Gastroesophageal sphincter (tissue), 4 donors: ENCODE measurements around the gene RAB7A. TPM values are rescaled to one million over a fixed set of nuclear protein-coding genes. Genes with fewer than 3 reads are reported as not detected.

ENCODE experiments used
- ATAC-seq: fragments of 150-250 bp; one replicate; pipeline ENCODE4 v1.9.1; 2016; ENCODE audit warnings: mild to moderate bottlenecking, moderate library complexity
- H3K27ac ChIP-seq, 4 donors: fragments of 200-600 bp; sonication (generic) in 3 of 4; 1 replicate in 3 of 4; 2 replicates in 1 of 4; pipeline ENCODE4 v1.5.1; 2016 to 2019
- H3K27me3 ChIP-seq: fragments of 200-600 bp; sonication (generic); one replicate; pipeline ENCODE4 v1.5.1; 2019
- H3K36me3 ChIP-seq, 2 donors: fragments of 200-600 bp; sonication (generic); one replicate each; pipeline ENCODE4 v1.5.1; 2019; ENCODE audit warnings: control low read depth in 1 of 2
- H3K4me1 ChIP-seq, 3 donors: fragments of 200-600 bp; sonication (generic); 1 replicate in 2 of 3; 2 replicates in 1 of 3; pipeline ENCODE4 v1.5.1; 2016 to 2019; ENCODE audit warnings: control low read depth in 2 of 3
- H3K4me3 ChIP-seq, 2 donors: fragments of 200-600 bp; sonication (generic); one replicate each; pipeline ENCODE4 v1.5.1; 2019; ENCODE audit warnings: mild to moderate bottlenecking in 1 of 2, moderate library complexity in 1 of 2
- H3K9me3 ChIP-seq, 3 donors: fragments of 200-600 bp; sonication (generic); one replicate each; pipeline ENCODE4 v1.5.1; 2017 to 2019; ENCODE audit warnings: control low read depth in 2 of 3
- EP300 ChIP-seq: sonication (generic); formaldehyde crosslinking; IDR thresholded peaks from one replicate; pipeline ENCODE4 v1.6.1; 2017; ENCODE audit warnings: antibody characterized with exemption, mild to moderate bottlenecking
- POLR2A ChIP-seq, 2 donors: fragments of 450-650 bp; IDR thresholded peaks; one replicate each; pipeline ENCODE4 v1.6.1; 2017; ENCODE audit warnings: antibody characterized with exemption in 2 of 2, mild to moderate bottlenecking in 2 of 2, moderate library complexity in 1 of 2
- POLR2AphosphoS5 ChIP-seq: sonication (generic); formaldehyde crosslinking; IDR thresholded peaks from one replicate; pipeline ENCODE4 v1.6.1; 2017; ENCODE audit warnings: antibody characterized with exemption
- WGBS, 2 donors: methylation state at CpG; one replicate each; pipeline ENCODE4 v1.1.5; 2018; ENCODE audit warnings: low coverage in 1 of 2; 5-methylcytosine and 5-hydroxymethylcytosine counted together
- total RNA-seq, 4 donors: library from RNA; depleted of rRNA; stranded (reverse); fragments of >200 nt; gene quantifications; one replicate each; pipeline ENCODE4 v1.1.0, GENCODE V29; 2016
- TF ChIP-seq, protein P1 (sequence below), 4 experiments: fragments of 200-600 bp in 2 of 4; fragments of 450-650 bp in 2 of 4; sonication (generic) in 1 of 4; IDR thresholded peaks; one replicate each; pipeline ENCODE4 v1.5.1; 2017 to 2019; ENCODE audit warnings: antibody characterized with exemption in 4 of 4, mild to moderate bottlenecking in 2 of 4, moderate library complexity in 2 of 4

RAB7A gene
- total RNA-seq, 4 donors from 2014 or later = 77.9 to 109 (median 87.2) TPM

DNA sequence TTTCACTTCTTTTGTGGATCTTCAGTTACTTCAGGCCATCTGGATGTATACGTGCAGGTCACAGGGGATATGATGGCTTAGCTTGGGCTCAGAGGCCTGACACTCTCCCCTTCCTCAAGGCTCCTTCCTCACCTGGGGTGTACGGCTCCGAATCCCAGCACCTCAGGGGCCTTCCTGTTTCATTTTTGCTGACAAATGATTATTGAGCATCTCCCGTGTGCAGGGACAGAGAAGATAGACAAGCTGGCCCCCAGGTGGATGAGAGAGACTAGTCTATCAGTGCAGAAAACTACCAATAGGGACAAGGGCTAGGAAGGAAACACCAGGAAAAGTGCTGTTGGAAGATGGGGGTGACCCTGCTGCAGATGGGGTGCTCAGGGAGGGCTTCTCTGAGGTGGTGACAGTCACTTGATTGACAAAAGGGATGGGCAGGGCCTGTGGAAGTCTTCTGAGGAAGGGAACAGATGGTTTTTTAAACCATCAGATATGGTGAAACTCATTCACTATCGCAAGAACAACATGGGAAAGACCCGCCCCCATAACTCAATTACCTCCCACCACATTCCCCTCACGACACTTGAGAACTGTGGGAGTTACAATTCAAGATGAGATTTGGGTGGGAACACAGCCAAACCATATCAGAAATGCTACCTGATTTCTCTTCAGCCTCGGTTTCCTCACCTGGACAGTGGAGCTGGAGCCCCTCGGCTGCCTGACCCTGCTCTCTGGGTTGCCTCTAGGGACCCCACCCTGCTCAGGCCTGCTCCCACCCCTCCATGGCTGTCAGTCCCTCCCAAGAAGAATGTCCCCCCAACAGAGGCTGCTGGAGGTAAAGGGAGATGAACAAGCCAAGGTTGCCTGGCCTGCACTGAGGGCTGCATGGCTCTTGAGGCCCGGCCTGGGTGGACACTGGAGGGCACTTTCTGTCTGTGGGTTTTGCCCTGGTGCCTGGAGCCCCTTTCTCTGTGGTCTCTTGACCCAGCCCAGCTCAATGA, 116.2 kb downstream of the RAB7A start:
- no peaks in the 10 kb centered on the region for H3K9me3 ChIP-seq
- no peaks in the 10 kb centered on the region for H3K27me3 ChIP-seq
- H3K4me3 ChIP-seq = no peak overlapping the region
- TF ChIP-seq EP300 (no peak), POLR2AphosphoS5 (no peak), POLR2A (IDR thresholded peaks at IDR 0.05) (no peak)
- TF ChIP-seq, protein P1, sequence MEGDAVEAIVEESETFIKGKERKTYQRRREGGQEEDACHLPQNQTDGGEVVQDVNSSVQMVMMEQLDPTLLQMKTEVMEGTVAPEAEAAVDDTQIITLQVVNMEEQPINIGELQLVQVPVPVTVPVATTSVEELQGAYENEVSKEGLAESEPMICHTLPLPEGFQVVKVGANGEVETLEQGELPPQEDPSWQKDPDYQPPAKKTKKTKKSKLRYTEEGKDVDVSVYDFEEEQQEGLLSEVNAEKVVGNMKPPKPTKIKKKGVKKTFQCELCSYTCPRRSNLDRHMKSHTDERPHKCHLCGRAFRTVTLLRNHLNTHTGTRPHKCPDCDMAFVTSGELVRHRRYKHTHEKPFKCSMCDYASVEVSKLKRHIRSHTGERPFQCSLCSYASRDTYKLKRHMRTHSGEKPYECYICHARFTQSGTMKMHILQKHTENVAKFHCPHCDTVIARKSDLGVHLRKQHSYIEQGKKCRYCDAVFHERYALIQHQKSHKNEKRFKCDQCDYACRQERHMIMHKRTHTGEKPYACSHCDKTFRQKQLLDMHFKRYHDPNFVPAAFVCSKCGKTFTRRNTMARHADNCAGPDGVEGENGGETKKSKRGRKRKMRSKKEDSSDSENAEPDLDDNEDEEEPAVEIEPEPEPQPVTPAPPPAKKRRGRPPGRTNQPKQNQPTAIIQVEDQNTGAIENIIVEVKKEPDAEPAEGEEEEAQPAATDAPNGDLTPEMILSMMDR (IDR thresholded peaks at IDR 0.05) = no peak
- no peak overlapping the region for H3K27ac ChIP-seq
- no peak for ATAC-seq
- 88 to 90% methylated on average over 2 to 3 of the region's 10 CpGs for WGBS, 2 donors
- H3K36me3 ChIP-seq = no peaks in the 10 kb centered on the region
- H3K4me1 ChIP-seq = peaks cover 0 to 20% (median 3%) of the 10 kb centered on the region in 3 donors

DNA sequence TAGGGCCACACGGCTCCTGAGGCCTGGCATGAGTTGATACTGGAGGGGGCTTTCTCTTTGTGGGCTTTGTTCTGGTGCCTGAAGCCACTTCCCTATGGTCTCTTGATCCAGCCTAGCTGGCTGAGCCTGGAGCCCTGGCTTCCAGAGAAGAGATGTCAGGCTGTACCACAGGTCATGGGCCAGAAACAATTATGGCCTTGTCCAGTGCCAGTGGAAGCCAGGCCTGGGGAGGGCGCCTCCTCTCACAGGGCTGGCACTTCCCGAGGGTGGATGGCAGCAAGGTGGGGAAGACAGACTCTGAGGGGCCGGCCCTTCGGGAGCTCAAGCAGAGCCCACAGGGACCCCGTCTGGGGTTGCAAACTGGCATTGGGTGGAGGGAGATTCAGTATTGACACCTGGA, 118.5 kb downstream of the RAB7A start:
- no peaks in the 10 kb centered on the region for H3K36me3 ChIP-seq
- no peaks in the 10 kb centered on the region for H3K27me3 ChIP-seq
- no peak for ATAC-seq
- H3K27ac ChIP-seq = no peak overlapping the region
- TF ChIP-seq EP300 (no peak), POLR2A (IDR thresholded peaks at IDR 0.05) (no peak), POLR2AphosphoS5 (no peak)
- TF ChIP-seq, protein P1 (IDR thresholded peaks at IDR 0.05) = no peak
- WGBS, 2 donors = no CpG with 5 or more reads among the region's 6 CpGs
- H3K4me1 ChIP-seq = peaks cover 0 to 20% (median 3%) of the 10 kb centered on the region in 3 donors
- no peaks in the 10 kb centered on the region for H3K9me3 ChIP-seq
- H3K4me3 ChIP-seq = no peak overlapping the region

DNA sequence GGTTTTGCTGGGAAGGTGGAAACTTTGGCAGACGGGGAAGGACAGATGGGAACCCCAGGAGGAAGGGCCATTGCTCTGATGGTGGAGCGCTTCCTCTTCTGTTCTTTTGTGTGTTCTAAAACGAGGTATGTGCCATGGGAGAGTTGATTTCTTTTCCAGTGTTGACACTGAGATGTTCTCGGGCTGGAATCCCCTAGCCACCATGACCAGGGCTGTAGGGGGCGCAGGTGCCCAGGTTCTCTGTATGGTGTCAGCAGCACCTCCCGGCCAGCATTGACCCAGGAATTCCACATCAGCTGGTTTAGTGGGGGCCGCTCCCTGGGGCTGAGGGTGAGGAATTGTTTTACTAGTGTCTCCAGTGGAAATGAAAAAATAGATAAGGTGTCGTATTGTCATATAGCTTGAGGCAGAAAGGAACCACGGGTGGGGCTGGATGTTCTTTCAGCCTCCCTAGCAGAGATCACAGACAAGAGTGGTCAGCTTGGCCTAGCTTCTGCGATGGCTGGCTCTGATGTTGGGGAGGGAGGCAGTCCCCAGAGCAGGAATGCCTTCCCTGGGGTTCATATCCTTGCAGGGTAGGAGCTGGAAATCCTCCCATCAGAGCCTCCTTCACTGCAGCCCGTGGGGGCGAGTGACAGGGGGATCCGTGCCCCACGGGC, 119.3 kb downstream of the RAB7A start:
- Histone ChIP-seq H3K9me3 (no peaks in the 10 kb centered on the region), H3K36me3 (no peaks in the 10 kb centered on the region), H3K4me3 (peak overlapping the region; percentile 23 to 55), H3K4me1 (peaks cover 0 to 20% (median 3%) of the 10 kb centered on the region in 3 donors), H3K27ac (peak overlapping the region in 2 of 4 donors; percentile 78), H3K27me3 (no peaks in the 10 kb centered on the region)
- TF ChIP-seq, protein P1 (IDR thresholded peaks at IDR 0.05) = no peak
- TF ChIP-seq POLR2A (IDR thresholded peaks at IDR 0.05) (no peak), EP300 (no peak), POLR2AphosphoS5 (no peak)
- ATAC-seq = peak; percentile 5
- whole genome bisulfite sequencing, 2 donors = 27 to 38% methylated on average over 3 to 4 of the region's 14 CpGs

DNA sequence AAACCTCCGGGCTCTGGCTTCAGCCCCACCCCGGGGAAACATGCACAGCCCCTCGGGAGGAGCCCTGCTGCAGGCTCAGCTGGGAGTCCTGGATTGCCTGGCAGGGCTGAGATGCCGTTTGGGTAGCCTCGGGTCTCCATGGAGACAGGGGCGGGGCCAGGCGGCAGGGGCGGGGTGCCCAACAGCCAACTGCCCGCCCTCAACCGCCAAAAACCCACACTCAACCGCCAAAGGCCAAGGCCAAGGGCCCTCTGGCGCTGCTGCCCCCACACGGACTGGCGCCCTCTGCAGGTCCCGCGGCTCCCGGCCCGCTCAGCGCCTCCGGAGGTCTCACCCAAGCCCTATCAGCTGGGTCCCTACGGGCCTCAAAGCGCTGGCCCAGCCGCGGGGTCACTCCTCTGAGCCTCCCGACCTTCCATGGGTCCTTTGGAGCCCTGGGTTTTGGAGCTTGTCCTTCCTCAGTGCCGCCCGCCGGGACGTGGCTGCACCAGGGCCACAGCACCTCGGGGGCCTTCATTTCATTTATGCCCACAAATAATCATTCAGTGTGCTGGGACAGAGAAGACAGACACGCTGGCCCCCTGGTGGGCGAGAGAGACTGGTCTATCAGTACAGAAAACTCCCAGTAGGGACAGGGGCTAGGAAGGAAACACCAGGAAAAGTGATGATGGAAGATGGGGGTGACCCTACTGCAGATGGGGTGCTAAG, 119.9 kb downstream of the RAB7A start:
- peak overlapping the region; percentile 24 to 78 (median 76) for H3K27ac ChIP-seq
- 0% methylated on average over 2 to 5 of the region's 32 CpGs for WGBS, 2 donors
- H3K4me1 ChIP-seq = peaks cover 0 to 20% (median 3%) of the 10 kb centered on the region in 3 donors
- H3K9me3 ChIP-seq = no peaks in the 10 kb centered on the region
- peak; percentile 88 for ATAC-seq
- H3K27me3 ChIP-seq = no peaks in the 10 kb centered on the region
- H3K36me3 ChIP-seq = no peaks in the 10 kb centered on the region
- TF ChIP-seq POLR2AphosphoS5 = no peak
- TF ChIP-seq, protein P1 (IDR thresholded peaks at IDR 0.05) = peak in 3 of 4 experiments; percentile 68 to 86 (median 72)
- peak overlapping the region; percentile 23 to 55 for H3K4me3 ChIP-seq
